ENCODE measurements around the gene CAMTA1. TPM values are rescaled to one million over a fixed set of nuclear protein-coding genes. Genes with fewer than 3 reads are reported as not detected.
A peak's percentile ranks its signal among the peaks of the same experiment; 100 is the strongest.

CAMTA1 gene
- total RNA-seq, 1 donor from 2014 or later = 268 TPM

DNA sequence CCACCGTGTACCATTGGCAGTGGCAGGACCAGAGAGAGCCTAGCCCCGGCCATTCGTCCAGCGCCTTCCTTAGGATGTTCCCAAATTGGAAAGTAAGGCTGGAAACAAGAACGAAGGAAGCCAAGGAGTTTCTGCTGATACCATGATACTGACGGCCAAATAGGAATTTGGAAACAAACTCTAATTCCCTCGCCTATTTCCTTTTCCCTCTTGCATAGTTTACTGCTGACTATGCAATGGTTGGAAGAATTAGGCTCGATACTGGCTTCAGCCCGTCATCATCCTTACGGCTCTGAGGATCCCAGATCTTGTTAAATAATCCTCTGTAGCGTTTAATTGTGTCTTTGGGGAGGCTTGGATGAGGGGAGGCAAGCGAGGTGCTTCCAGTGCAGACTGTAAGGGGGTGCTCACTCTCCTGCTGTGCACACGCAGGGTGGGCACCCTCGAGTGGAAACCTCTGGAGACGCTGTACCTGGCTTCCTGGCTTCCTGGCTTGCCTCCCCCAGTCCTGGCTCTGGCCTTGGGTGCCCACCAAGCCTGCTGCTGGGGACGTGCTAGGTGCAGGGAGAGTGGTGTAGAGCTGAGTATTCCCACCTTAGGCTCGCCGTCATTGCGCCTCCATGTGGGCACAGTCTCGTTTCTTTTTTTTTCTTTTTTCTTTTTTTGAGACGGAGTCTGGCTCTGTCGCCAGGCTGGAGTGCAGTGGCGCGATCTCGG lies 27.4 kb upstream of the CAMTA1 start:
- Mint-ChIP-seq H3K4me3 (no peak overlapping the region), H3K4me1 (no peaks in the 10 kb centered on the region), H3K27me3 (ENCODE audit: insufficient read depth, low read depth) (peaks cover 3% of the 10 kb centered on the region), H3K9me3 (no peaks in the 10 kb centered on the region), H3K36me3 (no peaks in the 10 kb centered on the region), H3K27ac (no peak overlapping the region)
- no peaks in the 10 kb centered on the region for H3K27me3 ChIP-seq
- no peak overlapping the region for H3K4me2 ChIP-seq
- no peaks in the 10 kb centered on the region for H3K36me3 ChIP-seq
- no peaks in the 10 kb centered on the region for H4K20me1 ChIP-seq (ENCODE audit: low read depth)
- no peak overlapping the region for H3K9ac ChIP-seq
- TF ChIP-seq CTCF (IDR thresholded peaks at IDR 0.05) (no peak), EZH2 (IDR thresholded peaks at IDR 0.05) (no peak), EZH2phosphoT487 (IDR thresholded peaks at IDR 0.05) (no peak)
- H3F3A ChIP-seq (ENCODE audit: low read depth) = no peaks in the 10 kb centered on the region
- no peaks in the 10 kb centered on the region for H3K9me3 ChIP-seq (ENCODE audit: low read depth)
- no peak overlapping the region for H3K4me3 ChIP-seq
- no peaks in the 10 kb centered on the region for H3K79me2 ChIP-seq (ENCODE audit: low read depth)
- no peak overlapping the region for H3K27ac ChIP-seq
- no peak for DNase-seq (ENCODE audit: low spot score)
- H2AFZ ChIP-seq (replicated peaks) = no peak overlapping the region
- no peaks in the 10 kb centered on the region for H3K4me1 ChIP-seq

DNA sequence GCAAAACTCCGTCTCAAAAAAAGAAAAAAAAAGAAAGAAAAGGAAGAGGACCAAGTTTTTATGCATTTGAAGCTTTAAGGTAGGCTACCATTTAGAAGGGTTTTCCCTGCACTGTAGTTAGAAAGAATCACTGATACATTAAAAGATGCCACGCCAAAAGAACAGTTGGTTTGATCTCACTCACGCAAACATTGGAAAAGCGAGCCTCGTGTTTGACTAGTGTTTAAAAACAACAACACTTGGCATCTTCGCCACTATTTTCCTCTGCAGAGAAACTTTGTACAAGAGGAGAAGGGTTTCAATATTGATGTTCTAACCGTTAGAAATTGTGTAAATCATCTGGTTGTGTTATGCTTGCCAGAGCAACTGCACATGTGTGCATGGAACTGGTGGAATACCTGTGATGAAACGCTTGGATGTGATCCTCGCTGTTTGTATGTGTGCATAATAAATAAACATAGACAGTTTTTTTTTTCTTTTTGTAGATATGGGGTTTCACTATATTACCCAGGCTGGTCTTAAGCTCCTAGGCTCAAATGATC lies 24.0 kb upstream of the CAMTA1 start:
- no peaks in the 10 kb centered on the region for H3K9me3 Mint-ChIP-seq
- H3K4me3 ChIP-seq = no peak overlapping the region
- H3K9ac ChIP-seq = no peak overlapping the region
- no peak overlapping the region for H2AFZ ChIP-seq (replicated peaks)
- H3F3A ChIP-seq (ENCODE audit: low read depth) = no peaks in the 10 kb centered on the region
- no peaks in the 10 kb centered on the region for H3K36me3 Mint-ChIP-seq
- H3K27ac Mint-ChIP-seq = no peak overlapping the region
- no peaks in the 10 kb centered on the region for H3K27me3 ChIP-seq
- no peaks in the 10 kb centered on the region for H3K9me3 ChIP-seq (ENCODE audit: low read depth)
- peaks cover 3% of the 10 kb centered on the region for H3K27me3 Mint-ChIP-seq (ENCODE audit: insufficient read depth, low read depth)
- DNase-seq (ENCODE audit: low spot score) = no peak
- no peaks in the 10 kb centered on the region for H3K4me1 Mint-ChIP-seq
- no peaks in the 10 kb centered on the region for H3K36me3 ChIP-seq
- no peak overlapping the region for H3K4me2 ChIP-seq
- no peaks in the 10 kb centered on the region for H3K79me2 ChIP-seq (ENCODE audit: low read depth)
- no peak for TF ChIP-seq CTCF (IDR thresholded peaks at IDR 0.05)
- TF ChIP-seq EZH2 (IDR thresholded peaks at IDR 0.05) = no peak
- no peak for TF ChIP-seq EZH2phosphoT487 (IDR thresholded peaks at IDR 0.05)
- no peak overlapping the region for H3K27ac ChIP-seq
- H3K4me1 ChIP-seq = no peaks in the 10 kb centered on the region
- no peak overlapping the region for H3K4me3 Mint-ChIP-seq
- no peaks in the 10 kb centered on the region for H4K20me1 ChIP-seq (ENCODE audit: low read depth)

DNA sequence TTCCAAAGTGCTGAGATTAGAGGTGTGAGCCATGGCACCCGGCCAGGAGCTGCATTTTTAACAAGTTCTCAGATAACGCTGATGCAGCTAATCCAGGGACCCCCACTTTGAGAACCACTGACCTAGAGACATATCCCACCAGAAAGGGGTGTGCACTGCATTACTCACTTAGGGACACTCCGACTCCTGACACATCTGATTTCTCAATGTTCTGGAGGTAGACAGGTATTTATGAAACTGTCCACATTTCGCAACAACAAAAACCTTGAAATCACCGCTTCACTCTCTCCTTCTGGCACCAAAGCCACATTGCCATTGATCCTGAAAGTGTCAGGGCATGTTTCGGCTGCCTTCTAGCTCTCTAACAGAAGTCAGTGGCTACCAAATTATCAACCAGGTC lies 23.2 kb upstream of the CAMTA1 start:
- H3K36me3 Mint-ChIP-seq = no peaks in the 10 kb centered on the region
- H3F3A ChIP-seq (ENCODE audit: low read depth) = no peaks in the 10 kb centered on the region
- H3K9me3 ChIP-seq (ENCODE audit: low read depth) = no peaks in the 10 kb centered on the region
- H3K4me1 Mint-ChIP-seq = no peaks in the 10 kb centered on the region
- no peak overlapping the region for H3K4me3 Mint-ChIP-seq
- DNase-seq (ENCODE audit: low spot score) = no peak
- H3K27me3 Mint-ChIP-seq (ENCODE audit: insufficient read depth, low read depth) = peaks cover 2% of the 10 kb centered on the region
- H3K4me3 ChIP-seq = no peak overlapping the region
- TF ChIP-seq EZH2 (IDR thresholded peaks at IDR 0.05) = no peak
- no peak for TF ChIP-seq CTCF (IDR thresholded peaks at IDR 0.05)
- no peak for TF ChIP-seq EZH2phosphoT487 (IDR thresholded peaks at IDR 0.05)
- H2AFZ ChIP-seq (replicated peaks) = no peak overlapping the region
- peak overlapping the region; percentile 31 for H3K27ac Mint-ChIP-seq
- H3K79me2 ChIP-seq (ENCODE audit: low read depth) = no peaks in the 10 kb centered on the region
- H3K9ac ChIP-seq = no peak overlapping the region
- H4K20me1 ChIP-seq (ENCODE audit: low read depth) = no peaks in the 10 kb centered on the region
- no peaks in the 10 kb centered on the region for H3K27me3 ChIP-seq
- no peaks in the 10 kb centered on the region for H3K36me3 ChIP-seq
- H3K4me2 ChIP-seq = no peak overlapping the region
- no peaks in the 10 kb centered on the region for H3K9me3 Mint-ChIP-seq
- H3K4me1 ChIP-seq = no peaks in the 10 kb centered on the region
- no peak overlapping the region for H3K27ac ChIP-seq

Measured in neural progenitor cell (in vitro differentiated cells).